Measurements from ENCODE around the gene ZNF512B.

The ZNF512B gene

GRCh38 chr20:63963348-63963741 is 6.4 kb downstream of the ZNF512B start:
- Histone ChIP-seq H3K9me3 (ENCODE audit: control insufficient read depth, insufficient read depth, low read depth, low read length) (no peaks in the 10 kb centered on the region), H3K27ac (ENCODE audit: extremely low read depth, low read depth, low read length) (no peak overlapping the region), H3K4me1 (ENCODE audit: control insufficient read depth, insufficient read depth, low read length) (0 out of 2 replicates have a peak, but pooled peaks cover 4% of the 10 kb centered on the region), H3K4me3 (ENCODE audit: low read depth, low read length) (no peak overlapping the region), H3K36me3 (ENCODE audit: control insufficient read depth in 2 of 2, insufficient read depth in 1 of 2, low read length in 2 of 2) (peaks cover 0 to 87% of the 10 kb centered on the region in 2 experiments; a peak in 1 of 3 replicates)
- CTCF ChIA-PET = no interaction called here
- POLR2A ChIA-PET = interaction anchor here (1.1 kb wide), 1 partner anchor 424 kb away, joined by 3 read pairs; no protein-coding TSS in a partner anchor
- TF ChIP-seq REST (tag by site-specific recombination; IDR thresholded peaks at IDR 0.05) (no peak), ZNF169 (tag by site-specific recombination; IDR thresholded peaks at IDR 0.05) (no peak), EGR2 (tag by site-specific recombination; IDR thresholded peaks at IDR 0.05; ENCODE audit: low read depth) (no peak), ZBTB10 (tag by site-specific recombination; IDR thresholded peaks at IDR 0.05) (0 out of 2 replicates have a peak, but pooled peaks have one; percentile 22), ZNF324 (tag by site-specific recombination; IDR thresholded peaks at IDR 0.05) (no peak), ZXDB (tag by site-specific recombination; IDR thresholded peaks at IDR 0.05) (no peak)

GRCh38 chr20:63962426-63963347 is 7.0 kb downstream of the ZNF512B start:
- Histone ChIP-seq H3K36me3 (ENCODE audit: control insufficient read depth in 2 of 2, insufficient read depth in 1 of 2, low read length in 2 of 2) (peaks cover 0 to 81% of the 10 kb centered on the region in 2 experiments; a peak in 1 of 3 replicates), H3K4me3 (ENCODE audit: low read depth, low read length) (no peak overlapping the region), H3K4me1 (ENCODE audit: control insufficient read depth, insufficient read depth, low read length) (0 out of 2 replicates have a peak, but pooled peaks cover 4% of the 10 kb centered on the region), H3K27ac (ENCODE audit: extremely low read depth, low read depth, low read length) (no peak overlapping the region), H3K9me3 (ENCODE audit: control insufficient read depth, insufficient read depth, low read depth, low read length) (no peaks in the 10 kb centered on the region)
- TF ChIP-seq ZNF610 (tag by site-specific recombination; IDR thresholded peaks at IDR 0.05; ENCODE audit: borderline replicate concordance) (no peak), GLIS2 (tag by site-specific recombination; IDR thresholded peaks at IDR 0.05) (peak; percentile 34; the same call in 1 of the 2 replicates)
- ChIA-PET CTCF (no interaction called here), POLR2A (no interaction called here)

GRCh38 chr20:63961664-63962425 is 7.9 kb downstream of the ZNF512B start:
- H3K9me3 ChIP-seq (ENCODE audit: control insufficient read depth, insufficient read depth, low read depth, low read length) = no peaks in the 10 kb centered on the region
- peaks cover 0 to 73% of the 10 kb centered on the region in 2 experiments; a peak in 1 of 3 replicates for H3K36me3 ChIP-seq (ENCODE audit: control insufficient read depth in 2 of 2, insufficient read depth in 1 of 2, low read length in 2 of 2)
- ChIA-PET CTCF (interaction anchor here (0.5 kb wide), 1 partner anchor 144 kb away, joined by 3 read pairs; no protein-coding TSS in a partner anchor), POLR2A (no interaction called here)
- H3K4me1 ChIP-seq (ENCODE audit: control insufficient read depth, insufficient read depth, low read length) = 0 out of 2 replicates have a peak, but pooled peaks cover 4% of the 10 kb centered on the region
- no peak overlapping the region for H3K27ac ChIP-seq (ENCODE audit: extremely low read depth, low read depth, low read length)
- H3K4me3 ChIP-seq (ENCODE audit: low read depth, low read length) = no peak overlapping the region
- TF ChIP-seq ZNF664 (tag by site-specific recombination; IDR thresholded peaks at IDR 0.05) = no peak
- TF ChIP-seq ZNF555 (tag by site-specific recombination; conservative IDR thresholded peaks at IDR 0.05) = no peak
- no peak for TF ChIP-seq SALL2 (tag by site-specific recombination; IDR thresholded peaks at IDR 0.05; ENCODE audit: borderline replicate concordance)
- TF ChIP-seq ZNF362 (tag by site-specific recombination; IDR thresholded peaks at IDR 0.05) = no peak
- TF ChIP-seq ZNF175 (tag by site-specific recombination; IDR thresholded peaks at IDR 0.05) = no peak

All from HEK293 (cell line).